K562 (cell line): ENCODE measurements around the gene ELAC1. TPM values are rescaled to one million over a fixed set of nuclear protein-coding genes. Genes with fewer than 3 reads are reported as not detected.

Experiments used
- EP300 ChIP-seq: IDR thresholded peaks from 2 replicates; pipeline ENCODE4 v1.6.1; 2012; ENCODE audit warnings: low read length, improper control_type of control experiment
- GATA2 ChIP-seq: sonication (generic); formaldehyde crosslinking; IDR thresholded peaks from 2 replicates; pipeline ENCODE4 v1.4.0; 2020; ENCODE audit warnings: mild to moderate bottlenecking, missing genetic modification reagents
- HNRNPL ChIP-seq: fragments of 200-400 bp; formaldehyde crosslinking; IDR thresholded peaks from 2 replicates; pipeline ENCODE4 v1.6.1; 2017; ENCODE audit warnings: low read depth, mild to moderate bottlenecking, low read length
- MYBL2 ChIP-seq, 2 experiments: fragments of 450-650 bp in 1 of 2; sonication (generic) in 1 of 2; formaldehyde crosslinking in 1 of 2; IDR thresholded peaks; 2 replicates each; pipeline versions ENCODE4 v1.6.1 to v1.8.1; 2017 to 2022; ENCODE audit warnings: borderline replicate concordance in 1 of 2, inconsistent platforms in 1 of 2, low read depth in 1 of 2, mild to moderate bottlenecking in 1 of 2, missing genetic modification reagents in 1 of 2, moderate library complexity in 1 of 2
- NRF1 ChIP-seq, 2 experiments: fragments of 450-650 bp; IDR thresholded peaks in 1 of 2; conservative IDR thresholded peaks in 1 of 2; 2 replicates each; pipeline ENCODE4 v1.6.1; 2014; ENCODE audit warnings: mild to moderate bottlenecking in 2 of 2
- PML ChIP-seq: IDR thresholded peaks from 2 replicates; pipeline ENCODE4 v1.6.1; 2012; ENCODE audit warnings: low read length, inconsistent platforms
- RBM15 ChIP-seq: fragments of 200-400 bp; formaldehyde crosslinking; IDR thresholded peaks from 2 replicates; pipeline ENCODE4 v1.6.1; 2018; ENCODE audit warnings: mild to moderate bottlenecking, low read length, moderate library complexity; ENCODE audit not compliant: insufficient read depth
- RCOR1 ChIP-seq, 2 experiments: IDR thresholded peaks; 2 replicates each; pipeline ENCODE4 v1.6.1; 2012; ENCODE audit warnings: low read depth in 2 of 2, low read length in 2 of 2, borderline replicate concordance in 1 of 2, improper control_type of control experiment in 1 of 2
- SIX5 ChIP-seq, 2 experiments: IDR thresholded peaks; 2 replicates each; pipeline ENCODE4 v1.6.1; 2011; ENCODE audit warnings: low read length in 2 of 2, borderline replicate concordance in 1 of 2, low read depth in 1 of 2, mild to moderate bottlenecking in 1 of 2, moderate library complexity in 1 of 2; ENCODE audit not compliant: insufficient read depth in 1 of 2
- SMAD1 ChIP-seq: fragments of 150-350 bp; IDR thresholded peaks from 2 replicates; pipeline ENCODE4 v1.6.1; 2014; ENCODE audit warnings: low read length, low read depth; ENCODE audit not compliant: partially characterized antibody
- STAT5B ChIP-seq: fragments of 250-450 bp; sonication (Bioruptor Pico); IDR thresholded peaks from 2 replicates; pipeline ENCODE4 v1.8.0; 2021; ENCODE audit warnings: mild to moderate bottlenecking, inconsistent platforms
- TCF3 ChIP-seq: sonication (generic); formaldehyde crosslinking; IDR thresholded peaks from 2 replicates; pipeline ENCODE4 v1.4.0; 2020; ENCODE audit warnings: mild to moderate bottlenecking, missing genetic modification reagents
- ZBTB7A ChIP-seq: IDR thresholded peaks from 2 replicates; pipeline ENCODE4 v1.6.1; 2011; ENCODE audit warnings: low read depth, mild to moderate bottlenecking, low read length, moderate library complexity, borderline replicate concordance; ENCODE audit not compliant: control insufficient read depth
- polyA plus RNA-seq, 8 experiments: library from polyadenylated mRNA; depleted of rRNA in 4 of 8; stranded (reverse) in 5 of 8; unstranded in 3 of 8; fragments of >200 nt; fragmentation: Nextera tagmentation in 2 of 8; fragmentation: Illumina TruSeq in 1 of 8; extraction: Ambion mirVana in 2 of 8; extraction: Trizol in 1 of 8; gene quantifications; 2 replicates each; pipeline versions ENCODE4 v1.2.1 to v1.2.3, GENCODE V29; 2011 to 2014; ENCODE audit warnings: inconsistent platforms in 1 of 8, missing spikeins in 1 of 8
- total RNA-seq, 7 experiments: library from RNA; depleted of rRNA in 6 of 7; stranded (reverse); fragments of >200 nt in 6 of 7; fragmentation: Illumina TruSeq in 2 of 7; extraction: Trizol in 2 of 7; gene quantifications; 2 replicates each; pipeline versions ENCODE4 v1.2.1 to v1.2.3, GENCODE V29; 2011 to 2021; ENCODE audit warnings: low replicate concordance in 1 of 7
- TF ChIP-seq, protein P1 (sequence below), 2 experiments: fragments of 450-650 bp in 1 of 2; sonication (generic) in 1 of 2; formaldehyde crosslinking; conservative IDR thresholded peaks; 2 replicates each; pipeline versions ENCODE4 v1.4.0 to v1.8.1; 2020 to 2022; ENCODE audit warnings: mild to moderate bottlenecking in 1 of 2, missing genetic modification reagents in 1 of 2
- TF ChIP-seq, protein P2 (sequence below): fragments of 450-650 bp; IDR thresholded peaks from 2 replicates; pipeline ENCODE4 v1.6.1; 2016; ENCODE audit warnings: mild to moderate bottlenecking, moderate library complexity

ELAC1 gene
- total and polyA plus RNA-seq, 9 of the 15 experiments (the other 6 are each of a cell fraction or from before 2014, with no cell fraction given), result 3.7 to 7.7 (median 4.9) TPM

DNA sequence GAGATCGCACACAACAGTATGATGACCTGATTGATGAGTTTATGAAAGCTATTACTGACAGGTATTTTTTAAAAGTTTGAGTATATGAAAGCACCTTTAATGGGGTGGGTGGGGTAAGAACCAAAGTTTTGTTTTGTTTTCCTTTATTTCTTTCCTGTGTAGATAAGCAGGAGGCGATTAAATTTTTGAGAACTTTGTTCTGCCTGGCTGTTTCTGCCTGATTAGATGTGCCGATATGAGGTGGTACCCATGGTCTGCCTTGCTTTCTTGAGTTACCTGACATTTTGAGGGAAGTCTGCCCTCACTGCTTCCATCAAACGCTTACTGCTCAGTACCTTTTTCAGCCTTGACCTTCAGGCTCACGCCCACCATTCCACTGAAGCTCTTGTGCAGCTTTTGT, 49.7 kb upstream of the ELAC1 start (continued):
- TF ChIP-seq ZBTB7A, result no peak
- no peak for TF ChIP-seq MYBL2 (IDR thresholded peaks at IDR 0.05; ENCODE audit: low read depth)
- TF ChIP-seq MYBL2 (CRISPR knock-in tag; IDR thresholded peaks at IDR 0.05; ENCODE audit: borderline replicate concordance), result no peak
- TF ChIP-seq, protein P1, sequence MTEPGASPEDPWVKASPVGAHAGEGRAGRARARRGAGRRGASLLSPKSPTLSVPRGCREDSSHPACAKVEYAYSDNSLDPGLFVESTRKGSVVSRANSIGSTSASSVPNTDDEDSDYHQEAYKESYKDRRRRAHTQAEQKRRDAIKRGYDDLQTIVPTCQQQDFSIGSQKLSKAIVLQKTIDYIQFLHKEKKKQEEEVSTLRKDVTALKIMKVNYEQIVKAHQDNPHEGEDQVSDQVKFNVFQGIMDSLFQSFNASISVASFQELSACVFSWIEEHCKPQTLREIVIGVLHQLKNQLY (CRISPR knock-in tag; conservative IDR thresholded peaks at IDR 0.05), result no peak
- TF ChIP-seq, protein P2, sequence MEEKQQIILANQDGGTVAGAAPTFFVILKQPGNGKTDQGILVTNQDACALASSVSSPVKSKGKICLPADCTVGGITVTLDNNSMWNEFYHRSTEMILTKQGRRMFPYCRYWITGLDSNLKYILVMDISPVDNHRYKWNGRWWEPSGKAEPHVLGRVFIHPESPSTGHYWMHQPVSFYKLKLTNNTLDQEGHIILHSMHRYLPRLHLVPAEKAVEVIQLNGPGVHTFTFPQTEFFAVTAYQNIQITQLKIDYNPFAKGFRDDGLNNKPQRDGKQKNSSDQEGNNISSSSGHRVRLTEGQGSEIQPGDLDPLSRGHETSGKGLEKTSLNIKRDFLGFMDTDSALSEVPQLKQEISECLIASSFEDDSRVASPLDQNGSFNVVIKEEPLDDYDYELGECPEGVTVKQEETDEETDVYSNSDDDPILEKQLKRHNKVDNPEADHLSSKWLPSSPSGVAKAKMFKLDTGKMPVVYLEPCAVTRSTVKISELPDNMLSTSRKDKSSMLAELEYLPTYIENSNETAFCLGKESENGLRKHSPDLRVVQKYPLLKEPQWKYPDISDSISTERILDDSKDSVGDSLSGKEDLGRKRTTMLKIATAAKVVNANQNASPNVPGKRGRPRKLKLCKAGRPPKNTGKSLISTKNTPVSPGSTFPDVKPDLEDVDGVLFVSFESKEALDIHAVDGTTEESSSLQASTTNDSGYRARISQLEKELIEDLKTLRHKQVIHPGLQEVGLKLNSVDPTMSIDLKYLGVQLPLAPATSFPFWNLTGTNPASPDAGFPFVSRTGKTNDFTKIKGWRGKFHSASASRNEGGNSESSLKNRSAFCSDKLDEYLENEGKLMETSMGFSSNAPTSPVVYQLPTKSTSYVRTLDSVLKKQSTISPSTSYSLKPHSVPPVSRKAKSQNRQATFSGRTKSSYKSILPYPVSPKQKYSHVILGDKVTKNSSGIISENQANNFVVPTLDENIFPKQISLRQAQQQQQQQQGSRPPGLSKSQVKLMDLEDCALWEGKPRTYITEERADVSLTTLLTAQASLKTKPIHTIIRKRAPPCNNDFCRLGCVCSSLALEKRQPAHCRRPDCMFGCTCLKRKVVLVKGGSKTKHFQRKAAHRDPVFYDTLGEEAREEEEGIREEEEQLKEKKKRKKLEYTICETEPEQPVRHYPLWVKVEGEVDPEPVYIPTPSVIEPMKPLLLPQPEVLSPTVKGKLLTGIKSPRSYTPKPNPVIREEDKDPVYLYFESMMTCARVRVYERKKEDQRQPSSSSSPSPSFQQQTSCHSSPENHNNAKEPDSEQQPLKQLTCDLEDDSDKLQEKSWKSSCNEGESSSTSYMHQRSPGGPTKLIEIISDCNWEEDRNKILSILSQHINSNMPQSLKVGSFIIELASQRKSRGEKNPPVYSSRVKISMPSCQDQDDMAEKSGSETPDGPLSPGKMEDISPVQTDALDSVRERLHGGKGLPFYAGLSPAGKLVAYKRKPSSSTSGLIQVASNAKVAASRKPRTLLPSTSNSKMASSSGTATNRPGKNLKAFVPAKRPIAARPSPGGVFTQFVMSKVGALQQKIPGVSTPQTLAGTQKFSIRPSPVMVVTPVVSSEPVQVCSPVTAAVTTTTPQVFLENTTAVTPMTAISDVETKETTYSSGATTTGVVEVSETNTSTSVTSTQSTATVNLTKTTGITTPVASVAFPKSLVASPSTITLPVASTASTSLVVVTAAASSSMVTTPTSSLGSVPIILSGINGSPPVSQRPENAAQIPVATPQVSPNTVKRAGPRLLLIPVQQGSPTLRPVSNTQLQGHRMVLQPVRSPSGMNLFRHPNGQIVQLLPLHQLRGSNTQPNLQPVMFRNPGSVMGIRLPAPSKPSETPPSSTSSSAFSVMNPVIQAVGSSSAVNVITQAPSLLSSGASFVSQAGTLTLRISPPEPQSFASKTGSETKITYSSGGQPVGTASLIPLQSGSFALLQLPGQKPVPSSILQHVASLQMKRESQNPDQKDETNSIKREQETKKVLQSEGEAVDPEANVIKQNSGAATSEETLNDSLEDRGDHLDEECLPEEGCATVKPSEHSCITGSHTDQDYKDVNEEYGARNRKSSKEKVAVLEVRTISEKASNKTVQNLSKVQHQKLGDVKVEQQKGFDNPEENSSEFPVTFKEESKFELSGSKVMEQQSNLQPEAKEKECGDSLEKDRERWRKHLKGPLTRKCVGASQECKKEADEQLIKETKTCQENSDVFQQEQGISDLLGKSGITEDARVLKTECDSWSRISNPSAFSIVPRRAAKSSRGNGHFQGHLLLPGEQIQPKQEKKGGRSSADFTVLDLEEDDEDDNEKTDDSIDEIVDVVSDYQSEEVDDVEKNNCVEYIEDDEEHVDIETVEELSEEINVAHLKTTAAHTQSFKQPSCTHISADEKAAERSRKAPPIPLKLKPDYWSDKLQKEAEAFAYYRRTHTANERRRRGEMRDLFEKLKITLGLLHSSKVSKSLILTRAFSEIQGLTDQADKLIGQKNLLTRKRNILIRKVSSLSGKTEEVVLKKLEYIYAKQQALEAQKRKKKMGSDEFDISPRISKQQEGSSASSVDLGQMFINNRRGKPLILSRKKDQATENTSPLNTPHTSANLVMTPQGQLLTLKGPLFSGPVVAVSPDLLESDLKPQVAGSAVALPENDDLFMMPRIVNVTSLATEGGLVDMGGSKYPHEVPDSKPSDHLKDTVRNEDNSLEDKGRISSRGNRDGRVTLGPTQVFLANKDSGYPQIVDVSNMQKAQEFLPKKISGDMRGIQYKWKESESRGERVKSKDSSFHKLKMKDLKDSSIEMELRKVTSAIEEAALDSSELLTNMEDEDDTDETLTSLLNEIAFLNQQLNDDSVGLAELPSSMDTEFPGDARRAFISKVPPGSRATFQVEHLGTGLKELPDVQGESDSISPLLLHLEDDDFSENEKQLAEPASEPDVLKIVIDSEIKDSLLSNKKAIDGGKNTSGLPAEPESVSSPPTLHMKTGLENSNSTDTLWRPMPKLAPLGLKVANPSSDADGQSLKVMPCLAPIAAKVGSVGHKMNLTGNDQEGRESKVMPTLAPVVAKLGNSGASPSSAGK, result no peak
- TF ChIP-seq RBM15, result no peak
- no peak for TF ChIP-seq NRF1 (conservative IDR thresholded peaks at IDR 0.05 in 1 of 2, IDR thresholded peaks at IDR 0.05 in 1 of 2)
- TF ChIP-seq PML, result no peak
- no peak for TF ChIP-seq SIX5 (IDR thresholded peaks at IDR 0.05; ENCODE audit: borderline replicate concordance in 1 of 2, insufficient read depth in 1 of 2, low read depth in 1 of 2, low read length in 2 of 2)
- TF ChIP-seq SMAD1, result no peak
- TF ChIP-seq GATA2 (CRISPR knock-in tag), result no peak
- no peak for TF ChIP-seq STAT5B (CRISPR knock-in tag)
- TF ChIP-seq EP300, result peak; percentile 47
- peak; percentile 60 for TF ChIP-seq TCF3
- no peak for TF ChIP-seq HNRNPL
- 0 out of 4 replicates have a peak, but pooled peaks of 1 of the 2 experiments have one; percentile 22 for TF ChIP-seq RCOR1 (IDR thresholded peaks at IDR 0.05; ENCODE audit: borderline replicate concordance in 1 of 2, low read depth in 2 of 2, low read length in 2 of 2)
- TF ChIP-seq, all 486 proteins: peak for 13
